Gastrocnemius medialis (tissue), 4 donors: ENCODE measurements around the gene RARA. TPM values are rescaled to one million over a fixed set of nuclear protein-coding genes. Genes with fewer than 3 reads are reported as not detected.

Experiments used
- ATAC-seq, 2 donors: fragments of 150-250 bp; one replicate each; pipeline ENCODE4 v1.9.1; 2016
- DNase-seq, 2 donors: peaks; one replicate each; pipeline ENCODE4 v3.0.0-alpha.2; 2019
- H3K27ac ChIP-seq, 4 donors: fragments of 200-600 bp; sonication (generic); 1 replicate in 1 of 4; 2 replicates in 3 of 4; pipeline ENCODE4 v1.5.1; 2016 to 2018; ENCODE audit warnings: mild to moderate bottlenecking in 2 of 4, moderate library complexity in 1 of 4
- H3K27me3 ChIP-seq, 3 donors: fragments of 200-600 bp; sonication (generic) in 2 of 3; 1 replicate in 1 of 3; 2 replicates in 2 of 3; pipeline versions ENCODE4 v1.5.1 to v1.6.0; 2016 to 2019; ENCODE audit warnings: mild to moderate bottlenecking in 1 of 3, moderate library complexity in 1 of 3
- H3K36me3 ChIP-seq, 2 donors: fragments of 200-600 bp; sonication (generic) in 1 of 2; one replicate each; pipeline ENCODE4 v1.5.1; 2017 to 2018
- H3K4me1 ChIP-seq, 2 donors: fragments of 200-600 bp; sonication (generic) in 1 of 2; one replicate each; pipeline ENCODE4 v1.5.1; 2016 to 2017; ENCODE audit warnings: mild to moderate bottlenecking in 2 of 2
- H3K4me3 ChIP-seq, 4 donors: fragments of 200-600 bp; sonication (generic) in 3 of 4; 1 replicate in 1 of 4; 2 replicates in 3 of 4; pipeline ENCODE4 v1.5.1; 2016 to 2019; ENCODE audit warnings: mild to moderate bottlenecking in 2 of 4
- H3K9me3 ChIP-seq, 3 donors: fragments of 200-600 bp; sonication (generic) in 2 of 3; 1 replicate in 1 of 3; 2 replicates in 2 of 3; pipeline ENCODE4 v1.5.1; 2016 to 2019
- POLR2A ChIP-seq, 2 donors: fragments of 450-650 bp; IDR thresholded peaks; one replicate each; pipeline ENCODE4 v1.6.1; 2017; ENCODE audit warnings: antibody characterized with exemption in 2 of 2, mild to moderate bottlenecking in 2 of 2, moderate library complexity in 2 of 2
- in situ Hi-C, 4 donors: fragments of 200-750 bp; cut with MboI; loops; one replicate each; pipeline versions ENCODE4 v1.15.0 to v1.8.0; 2017; ENCODE audit warnings: low sequenced_read_pairs in 4 of 4
- intact Hi-C: fragments of 100-400 bp; cut with DNase I; formaldehyde crosslinking; loops from one replicate; pipeline ENCODE4 v1.15.1; 2023; ENCODE audit warnings: low total_unique reads
- total RNA-seq, 4 donors: library from RNA; depleted of rRNA; stranded (reverse); fragments of >200 nt; gene quantifications; one replicate each; pipeline versions ENCODE4 v1.1.0 to v1.2.3, GENCODE V29; 2016
- TF ChIP-seq, protein P1 (sequence below), 5 experiments: fragments of 450-650 bp in 3 of 5; fragments of 200-600 bp in 2 of 5; sonication (generic) in 2 of 5; IDR thresholded peaks in 4 of 5; conservative IDR thresholded peaks in 1 of 5; 1 replicate in 4 of 5; 2 replicates in 1 of 5; pipeline ENCODE4 v1.5.1; 2016 to 2019; ENCODE audit warnings: antibody characterized with exemption in 5 of 5, mild to moderate bottlenecking in 3 of 5, moderate library complexity in 3 of 5

Gene RARA
- total RNA-seq: 10 to 100 TPM; 20.3 to 67.0 (median 48.4) TPM

DNA sequence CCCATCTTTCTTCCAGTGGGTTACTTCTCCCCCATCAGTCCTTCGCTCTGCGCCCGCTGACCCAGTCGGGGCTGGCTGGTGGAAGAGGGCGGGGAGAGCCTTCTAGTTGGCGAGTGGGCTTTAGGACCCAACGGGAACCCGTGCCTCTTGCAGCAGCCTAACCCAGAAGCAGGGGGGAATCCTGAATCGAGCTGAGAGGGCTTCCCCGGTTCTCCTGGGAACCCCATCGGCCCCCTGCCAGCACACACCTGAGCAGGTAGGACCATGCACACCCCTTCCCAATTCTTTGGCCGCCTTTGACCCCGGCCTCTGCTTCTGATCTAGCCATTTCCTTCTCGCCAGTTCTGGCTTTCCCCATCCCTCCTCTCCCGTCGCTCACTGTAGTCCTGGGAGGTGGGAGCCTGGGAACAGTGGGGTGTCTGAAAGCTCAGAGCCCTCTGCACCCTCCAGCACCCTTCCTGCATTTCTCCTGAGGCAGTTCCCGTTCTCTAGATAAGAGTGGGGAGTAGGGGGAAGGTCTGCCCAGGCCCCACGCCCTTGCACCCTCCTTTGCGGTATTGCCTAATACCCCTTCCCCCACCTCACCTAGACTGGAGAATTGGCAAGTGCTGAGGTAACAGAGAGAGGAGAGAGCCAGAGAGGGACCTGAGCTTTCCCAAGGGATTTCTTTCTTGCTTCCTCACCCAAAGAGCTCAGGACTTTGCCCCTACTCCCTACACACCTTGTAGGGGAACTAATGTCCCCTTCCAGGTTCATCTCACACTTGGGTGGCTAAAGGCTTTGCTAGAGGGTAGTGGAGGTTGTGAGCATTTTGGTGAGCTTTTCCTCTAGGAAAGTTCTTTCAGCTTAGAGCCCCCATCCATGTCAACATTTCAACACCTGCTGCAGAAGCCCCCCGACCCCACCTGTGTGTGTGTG is at the start of gene RARA:
Gene RARA (plus strand): TSS at position 150 of the 918 bp plus-strand sequence. CDS start 22,039 bp downstream, outside the sequence.
- peak in 1 of 2 donors; percentile 51 for DNase-seq
- Histone ChIP-seq H3K27me3 (no peaks in the 10 kb centered on the region), H3K4me1 (peaks cover 72 to 81% of the 10 kb centered on the region in 2 donors)

DNA sequence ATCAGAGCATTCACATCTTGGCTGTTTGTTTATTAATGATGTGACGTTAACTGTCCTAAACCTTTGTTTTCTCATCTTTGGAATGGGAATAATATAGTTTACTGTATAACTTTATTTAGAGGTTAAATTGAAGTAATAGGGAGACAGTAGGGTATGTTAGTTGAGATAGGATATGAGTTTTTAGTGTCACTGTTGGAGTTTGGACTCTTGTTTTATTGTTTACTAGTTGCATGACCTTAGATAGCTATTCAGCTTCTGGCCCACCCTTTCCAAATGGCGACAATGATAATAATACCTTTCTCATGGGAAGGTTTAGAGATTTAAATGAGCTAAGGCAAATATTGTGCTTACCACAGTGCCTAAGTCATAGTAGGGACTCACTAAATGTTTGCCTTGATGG is 49.5 kb upstream of the RARA start:
- DNase-seq (no peak), ATAC-seq (no peak)
- Histone ChIP-seq H3K36me3 (peaks cover 0 to 72% of the 10 kb centered on the region in 2 donors), H3K27ac (no peak overlapping the region), H3K27me3 (no peaks in the 10 kb centered on the region), H3K4me3 (no peak overlapping the region), H3K9me3 (no peaks in the 10 kb centered on the region), H3K4me1 (no peaks in the 10 kb centered on the region)
- in situ Hi-C loops: no loop called here
- intact Hi-C loops: no loop called here
- TF ChIP-seq, protein P1, sequence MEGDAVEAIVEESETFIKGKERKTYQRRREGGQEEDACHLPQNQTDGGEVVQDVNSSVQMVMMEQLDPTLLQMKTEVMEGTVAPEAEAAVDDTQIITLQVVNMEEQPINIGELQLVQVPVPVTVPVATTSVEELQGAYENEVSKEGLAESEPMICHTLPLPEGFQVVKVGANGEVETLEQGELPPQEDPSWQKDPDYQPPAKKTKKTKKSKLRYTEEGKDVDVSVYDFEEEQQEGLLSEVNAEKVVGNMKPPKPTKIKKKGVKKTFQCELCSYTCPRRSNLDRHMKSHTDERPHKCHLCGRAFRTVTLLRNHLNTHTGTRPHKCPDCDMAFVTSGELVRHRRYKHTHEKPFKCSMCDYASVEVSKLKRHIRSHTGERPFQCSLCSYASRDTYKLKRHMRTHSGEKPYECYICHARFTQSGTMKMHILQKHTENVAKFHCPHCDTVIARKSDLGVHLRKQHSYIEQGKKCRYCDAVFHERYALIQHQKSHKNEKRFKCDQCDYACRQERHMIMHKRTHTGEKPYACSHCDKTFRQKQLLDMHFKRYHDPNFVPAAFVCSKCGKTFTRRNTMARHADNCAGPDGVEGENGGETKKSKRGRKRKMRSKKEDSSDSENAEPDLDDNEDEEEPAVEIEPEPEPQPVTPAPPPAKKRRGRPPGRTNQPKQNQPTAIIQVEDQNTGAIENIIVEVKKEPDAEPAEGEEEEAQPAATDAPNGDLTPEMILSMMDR (IDR thresholded peaks at IDR 0.05 in 4 of 5, conservative IDR thresholded peaks at IDR 0.05 in 1 of 5): no peak
- no peak for TF ChIP-seq POLR2A (IDR thresholded peaks at IDR 0.05)

More for the DNA sequence above, at the start of gene RARA:
- H3K27ac ChIP-seq: peak within 1 kb of the TSS; percentile 95 to 100 (median 98)
- H3K4me3 ChIP-seq: peak within 1 kb of the TSS; percentile 27 to 45 (median 36)
- in situ Hi-C loops (loop anchor here in 1 of 4 donors (10.0 kb wide), 1 partner anchor 106 kb away; the partner anchor contains the start of gene TOP2A), intact Hi-C loops (loop anchor here (1.0 kb wide), 1 partner anchor 35 kb away; no protein-coding TSS in a partner anchor)
- no peaks in the 10 kb centered on the region for H3K36me3 ChIP-seq
- ATAC-seq: no peak
- H3K9me3 ChIP-seq: no peaks in the 10 kb centered on the region
- no peak for TF ChIP-seq POLR2A (IDR thresholded peaks at IDR 0.05)
- TF ChIP-seq, protein P1 (IDR thresholded peaks at IDR 0.05 in 4 of 5, conservative IDR thresholded peaks at IDR 0.05 in 1 of 5): no peak

- no peak for ATAC-seq
Measured at GRCh38 chr17:40260528-40260927, 48.5 kb upstream of the RARA start.

GRCh38 chr17:40264458-40265185 is 44.4 kb upstream of the RARA start:
- intact Hi-C loops: no loop called here
- H3K9me3 ChIP-seq: no peaks in the 10 kb centered on the region
- TF ChIP-seq, protein P1 (IDR thresholded peaks at IDR 0.05 in 4 of 5, conservative IDR thresholded peaks at IDR 0.05 in 1 of 5): no peak
- no peak for TF ChIP-seq POLR2A (IDR thresholded peaks at IDR 0.05)
- no peak for ATAC-seq
- DNase-seq: no peak
- H3K27ac ChIP-seq: no peak overlapping the region
- no peaks in the 10 kb centered on the region for H3K4me1 ChIP-seq
- in situ Hi-C loops: no loop called here
- H3K4me3 ChIP-seq: no peak overlapping the region
- peaks cover 0 to 71% of the 10 kb centered on the region in 2 donors for H3K36me3 ChIP-seq
- no peaks in the 10 kb centered on the region for H3K27me3 ChIP-seq

More at GRCh38 chr17:40260528-40260927, 48.5 kb upstream of the RARA start:
- Histone ChIP-seq H3K36me3 (peaks cover 0 to 83% of the 10 kb centered on the region in 2 donors), H3K27ac (no peak overlapping the region), H3K9me3 (no peaks in the 10 kb centered on the region), H3K27me3 (no peaks in the 10 kb centered on the region), H3K4me1 (no peaks in the 10 kb centered on the region), H3K4me3 (no peak overlapping the region)
- intact Hi-C loops: no loop called here
- DNase-seq: no peak
- in situ Hi-C loops: no loop called here
- TF ChIP-seq, protein P1 (IDR thresholded peaks at IDR 0.05 in 4 of 5, conservative IDR thresholded peaks at IDR 0.05 in 1 of 5): no peak
- TF ChIP-seq POLR2A (IDR thresholded peaks at IDR 0.05): no peak
